GM12878 (cell line): ENCODE data around the gene UQCC2. TPM values are rescaled to one million over a fixed set of nuclear protein-coding genes. Genes with fewer than 3 reads are reported as not detected.

Experiments
- ATAC-seq: fragments of 200-7000 bp; cut with Tn5 transposase; 3 replicates; pipeline ENCODE4 v1.9.1; 2020; ENCODE audit warnings: mild to moderate bottlenecking, moderate library complexity
- BruUV-seq: library from RNA; stranded (reverse); fragments of 400-500 nt; replicated peaks from 2 replicates; lab custom pipeline; 2021; lab: Mats Ljungman, UMichigan
- CTCF ChIA-PET: fragments of 300-600 bp; sonication (Branson Sonifier 250); formaldehyde crosslinking; extraction: SDS; loops from one replicate; lab custom pipeline; 2021; ENCODE audit warnings: inconsistent platforms; lab: Yijun Ruan, JAX
- POLR2A ChIA-PET: fragments of 350-600 bp; formaldehyde crosslinking; extraction: SDS; loops from one replicate; lab custom pipeline; 2021; ENCODE audit warnings: inconsistent platforms; lab: Charles Lee
- RAD21 ChIA-PET: fragments of 300-600 bp; sonication (Branson Sonifier 250); formaldehyde crosslinking; loops from one replicate; lab custom pipeline; 2023; ENCODE audit warnings: antibody characterized with exemption; ENCODE audit not compliant: unreplicated experiment; lab: Charles Lee
- SMC1A ChIA-PET: fragments of 300-600 bp; sonication (Branson Sonifier 250); formaldehyde crosslinking; loops from one replicate; lab custom pipeline; 2023; ENCODE audit not compliant: unreplicated experiment, uncharacterized antibody; lab: Charles Lee
- DNase-seq: peaks from one replicate; pipeline ENCODE4 v3.0.0-alpha.2; 2011; ENCODE audit warnings: low read depth, low spot score
- FAIRE-seq: peaks from 3 replicates; lab custom pipeline; 2011; peaks lifted over from hg19 to GRCh38; lab: Jason Lieb, UNC
- H2AFZ ChIP-seq: 2 replicates; pipeline ENCODE4 v1.6.0; 2011; ENCODE audit warnings: low read depth, low read length, control low read depth; ENCODE audit not compliant: control insufficient read depth
- H3K27ac ChIP-seq: 2 replicates; pipeline ENCODE4 v1.5.1; 2011; ENCODE audit warnings: control low read depth; ENCODE audit not compliant: control insufficient read depth, insufficient read depth
- H3K27me3 ChIP-seq, 2 experiments: replicated peaks in 1 of 2; 2 replicates each; pipeline versions ENCODE4 v1.6.0 to v1.6.1; 2011; ENCODE audit warnings: low read length in 1 of 2; ENCODE audit not compliant: control insufficient read depth in 2 of 2, insufficient read depth in 2 of 2
- H3K36me3 ChIP-seq, 2 experiments: 2 replicates each; pipeline ENCODE4 v1.5.1; 2011; ENCODE audit warnings: low read length in 1 of 2; ENCODE audit not compliant: control insufficient read depth in 2 of 2, insufficient read depth in 2 of 2
- H3K4me1 ChIP-seq: 2 replicates; pipeline ENCODE4 v1.6.1; 2011; ENCODE audit warnings: mild to moderate bottlenecking, low read length, moderate library complexity, mixed read lengths; ENCODE audit not compliant: control insufficient read depth, insufficient read depth
- H3K4me2 ChIP-seq: 2 replicates; pipeline ENCODE4 v1.6.0; 2011; ENCODE audit warnings: control low read depth; ENCODE audit not compliant: control insufficient read depth, insufficient read depth
- H3K4me3 ChIP-seq: fragments of 200-600 bp; sonication (generic); 2 replicates; pipeline ENCODE4 v1.5.1; 2016
- H3K79me2 ChIP-seq: 2 replicates; pipeline ENCODE4 v1.6.0; 2011; ENCODE audit warnings: low read length; ENCODE audit not compliant: control insufficient read depth, insufficient read depth
- H3K9ac ChIP-seq: 2 replicates; pipeline ENCODE4 v1.8.0; 2011; ENCODE audit warnings: low read length, control low read depth, mixed read lengths; ENCODE audit not compliant: control insufficient read depth, insufficient read depth
- H3K9me3 ChIP-seq: replicated peaks from 3 replicates; pipeline ENCODE4 v1.5.1; 2011; ENCODE audit warnings: mild to moderate bottlenecking, low read length; ENCODE audit not compliant: control insufficient read depth, insufficient read depth
- H4K20me1 ChIP-seq: 2 replicates; pipeline ENCODE4 v1.6.0; 2011; ENCODE audit not compliant: control insufficient read depth, insufficient read depth
- EED ChIP-seq: sonication (generic); IDR thresholded peaks from 2 replicates; pipeline ENCODE4 v1.6.1; 2016; ENCODE audit warnings: antibody characterized with exemption, low read depth
- NR2F1 ChIP-seq: fragments of 450-650 bp; conservative IDR thresholded peaks from 2 replicates; pipeline ENCODE4 v1.6.1; 2017; ENCODE audit warnings: mild to moderate bottlenecking
- RAD21 ChIP-seq: IDR thresholded peaks from 2 replicates; pipeline ENCODE4 v1.6.1; 2011; ENCODE audit warnings: mild to moderate bottlenecking, low read depth, low read length, moderate library complexity; ENCODE audit not compliant: insufficient read depth
- YY1 ChIP-seq: IDR thresholded peaks from 2 replicates; pipeline ENCODE4 v1.6.1; 2011; ENCODE audit warnings: low read depth, mild to moderate bottlenecking, low read length
- WGBS: methylation state at CpG from one replicate; pipeline ENCODE4 v1.1.6; 2016; ENCODE audit warnings: low lambda C conversion rate; ENCODE audit not compliant: insufficient replicate concordance, insufficient coverage; ENCODE audit errors: missing lambda C conversion rate; 5-methylcytosine and 5-hydroxymethylcytosine counted together
- in situ Hi-C: fragments of 300-500 bp; cut with MboI; formaldehyde crosslinking; loops from 9 replicates; pipeline ENCODE4 v1.14.3; 2018; ENCODE audit warnings: mixed read lengths
- intact Hi-C: fragments of 100-400 bp; cut with micrococcal nuclease; formaldehyde crosslinking; loops from one replicate; pipeline ENCODE4 v1.14.2; 2022; ENCODE audit not compliant: unreplicated experiment
- polyA plus RNA-seq, 11 experiments: library from polyadenylated mRNA; depleted of rRNA in 4 of 11; unstranded in 6 of 11; stranded (reverse) in 5 of 11; fragments of >200 nt; fragmentation: Nextera tagmentation in 4 of 11; fragmentation: Illumina TruSeq in 1 of 11; extraction: Ambion mirVana in 4 of 11; extraction: Trizol in 1 of 11; gene quantifications; 1 replicate in 1 of 11; 2 replicates in 10 of 11; pipeline versions ENCODE4 v1.2.1 to v1.2.3, GENCODE V29; 2011 to 2016; ENCODE audit warnings: inconsistent platforms in 2 of 11, missing spikeins in 2 of 11, low read depth in 1 of 11
- total RNA-seq, 4 experiments: library from RNA; depleted of rRNA in 3 of 4; stranded (reverse); fragments of >200 nt in 3 of 4; fragmentation: Illumina TruSeq in 1 of 4; extraction: Trizol in 1 of 4; gene quantifications; 2 replicates each; pipeline versions ENCODE4 v1.2.1 to v1.2.3, GENCODE V29; 2013 to 2021
- TF ChIP-seq, protein P1 (sequence below), 3 experiments: IDR thresholded peaks in 2 of 3; conservative IDR thresholded peaks in 1 of 3; 2 replicates each; pipeline ENCODE4 v1.5.1; 2011; ENCODE audit warnings: low read depth in 3 of 3, low read length in 3 of 3, mild to moderate bottlenecking in 3 of 3, control low read depth in 2 of 3, moderate library complexity in 2 of 3, inconsistent platforms in 1 of 3, mixed read lengths in 1 of 3; ENCODE audit not compliant: control insufficient read depth in 2 of 3, insufficient read depth in 1 of 3; ENCODE audit errors: extremely low read depth in 1 of 3

Gene UQCC2
- total and polyA plus RNA-seq, 10 of the 15 experiments (the other 5 are each of a cell fraction or from before 2014, with no cell fraction given): 40.6 to 478 (median 71.2) TPM

- in situ Hi-C loops (no loop called here), intact Hi-C loops (no loop called here)
- Histone ChIP-seq H3K79me2 (no peaks in the 10 kb centered on the region), H3K4me1 (no peaks in the 10 kb centered on the region), H3K27me3 (no peaks in the 10 kb centered on the region), H3K4me3 (no peak overlapping the region), H2AFZ (no peak overlapping the region), H3K4me2 (no peak overlapping the region), H3K27ac (no peak overlapping the region), H3K9ac (no peak overlapping the region), H3K36me3 (peaks cover 25 to 34% of the 10 kb centered on the region in 2 experiments), H3K9me3 (no peaks in the 10 kb centered on the region), H4K20me1 (no peaks in the 10 kb centered on the region)
- WGBS: 22% methylated on average over 5 of the region's 5 CpGs
- TF ChIP-seq, protein P1, sequence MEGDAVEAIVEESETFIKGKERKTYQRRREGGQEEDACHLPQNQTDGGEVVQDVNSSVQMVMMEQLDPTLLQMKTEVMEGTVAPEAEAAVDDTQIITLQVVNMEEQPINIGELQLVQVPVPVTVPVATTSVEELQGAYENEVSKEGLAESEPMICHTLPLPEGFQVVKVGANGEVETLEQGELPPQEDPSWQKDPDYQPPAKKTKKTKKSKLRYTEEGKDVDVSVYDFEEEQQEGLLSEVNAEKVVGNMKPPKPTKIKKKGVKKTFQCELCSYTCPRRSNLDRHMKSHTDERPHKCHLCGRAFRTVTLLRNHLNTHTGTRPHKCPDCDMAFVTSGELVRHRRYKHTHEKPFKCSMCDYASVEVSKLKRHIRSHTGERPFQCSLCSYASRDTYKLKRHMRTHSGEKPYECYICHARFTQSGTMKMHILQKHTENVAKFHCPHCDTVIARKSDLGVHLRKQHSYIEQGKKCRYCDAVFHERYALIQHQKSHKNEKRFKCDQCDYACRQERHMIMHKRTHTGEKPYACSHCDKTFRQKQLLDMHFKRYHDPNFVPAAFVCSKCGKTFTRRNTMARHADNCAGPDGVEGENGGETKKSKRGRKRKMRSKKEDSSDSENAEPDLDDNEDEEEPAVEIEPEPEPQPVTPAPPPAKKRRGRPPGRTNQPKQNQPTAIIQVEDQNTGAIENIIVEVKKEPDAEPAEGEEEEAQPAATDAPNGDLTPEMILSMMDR (IDR thresholded peaks at IDR 0.05 in 2 of 3, conservative IDR thresholded peaks at IDR 0.05 in 1 of 3; ENCODE audit: control insufficient read depth in 2 of 3, extremely low read depth in 1 of 3, insufficient read depth in 1 of 3, low read depth in 3 of 3, low read length in 3 of 3): peak; percentile 18 to 30 (median 28); a peak in 3 of 6 replicates
- no peak for TF ChIP-seq EED
- no peak for TF ChIP-seq NR2F1
- 0 out of 2 replicates have a peak, but pooled peaks have one; percentile 17 for TF ChIP-seq YY1
- 0 out of 2 replicates have a peak, but pooled peaks have one; percentile 24 for TF ChIP-seq RAD21
- peak; percentile 76 for ATAC-seq
- CTCF ChIA-PET: interaction anchor here (0.9 to 1.3 kb wide), 3 partner anchors 18 to 88 kb away, joined by 3 to 6 read pairs (median 3); no protein-coding TSS in a partner anchor
- no peak for FAIRE-seq
- no peak for DNase-seq
- no TSS peak for BruUV-seq
- RAD21 ChIA-PET: no interaction called here
- POLR2A ChIA-PET: interaction anchor here (1.1 kb wide), 1 partner anchor 85 kb away, joined by 4 read pairs; no protein-coding TSS in a partner anchor
- SMC1A ChIA-PET: no interaction called here
These were observed 38.7 kb downstream of the UQCC2 start for GRCh38 chr6:33672808-33673207.
